HCT116 (cell line): ENCODE results near the gene KRT2. TPM values are rescaled to one million over a fixed set of nuclear protein-coding genes. Genes with fewer than 3 reads are reported as not detected.

Experiments
- ATAC-seq: fragments of 200-7000 bp; cut with Tn5 transposase; 2 replicates; pipeline ENCODE4 v1.9.1; 2020; ENCODE audit warnings: mild to moderate bottlenecking, moderate library complexity
- BruUV-seq: library from RNA; stranded (reverse); fragments of 400-500 nt; replicated peaks from 2 replicates; lab custom pipeline; 2021; lab: Mats Ljungman, UMichigan
- CTCF ChIA-PET: fragments of 300-600 bp; sonication (Branson Sonifier 250); formaldehyde crosslinking; loops from one replicate; lab custom pipeline; 2021; ENCODE audit warnings: antibody characterized with exemption; lab: Charles Lee
- POLR2A ChIA-PET: fragments of 300-600, 350-600 bp; sonication (Branson Sonifier 250); formaldehyde crosslinking; loops from one replicate; lab custom pipeline; 2021; ENCODE audit warnings: antibody characterized with exemption; lab: Charles Lee
- RAD21 ChIA-PET, 2 experiments: fragments of 300-600 bp; sonication (Branson Sonifier 250); formaldehyde crosslinking; loops; one replicate each; lab custom pipeline; 2023; ENCODE audit warnings: low total read pairs in 2 of 2; ENCODE audit not compliant: uncharacterized antibody in 2 of 2, unreplicated experiment in 2 of 2, low non-redundant PET in 1 of 2; lab: Charles Lee
- DNase-seq: peaks from one replicate; pipeline ENCODE4 v3.0.0-alpha.2; 2010; ENCODE audit warnings: low read depth, low spot score
- H2AFZ ChIP-seq: fragments of 200-600 bp; shearing (Covaris generic), sonication (generic); 2 replicates; pipeline ENCODE4 v1.6.1; 2017; ENCODE audit warnings: low read depth, mixed run types, mixed read lengths, antibody characterized with exemption, low read length; ENCODE audit not compliant: poor library complexity, severe bottlenecking
- H3K27ac ChIP-seq: 2 replicates; pipeline ENCODE4 v1.5.1; 2012; ENCODE audit warnings: low read depth, low read length
- H3K27me3 ChIP-seq: fragments of 200-600 bp; sonication (generic); 2 replicates; pipeline ENCODE4 v1.6.1; 2016; ENCODE audit warnings: mixed run types, low read length, mixed read lengths; ENCODE audit not compliant: insufficient read depth
- H3K36me3 ChIP-seq, 2 experiments: fragments of 200-500 bp in 1 of 2; fragments of 200-600 bp in 1 of 2; sonication (Bioruptor generic) in 1 of 2; sonication (generic) in 1 of 2; 2 replicates each; pipeline versions ENCODE4 v1.5.1 to v1.6.1; 2014 to 2016; ENCODE audit warnings: low read length in 2 of 2, inconsistent platforms in 1 of 2, mixed read lengths in 1 of 2, mixed run types in 1 of 2; ENCODE audit not compliant: insufficient read depth in 2 of 2, control insufficient read depth in 1 of 2
- H3K4me1 ChIP-seq, 2 experiments: fragments of 200-600 bp in 1 of 2; sonication (generic) in 1 of 2; 2 replicates each; pipeline versions ENCODE4 v1.5.1 to v1.6.1; 2012 to 2017; ENCODE audit warnings: low read length in 2 of 2, inconsistent platforms in 1 of 2, mild to moderate bottlenecking in 1 of 2, mixed read lengths in 1 of 2, mixed run types in 1 of 2, moderate library complexity in 1 of 2; ENCODE audit not compliant: insufficient read depth in 2 of 2, control insufficient read depth in 1 of 2
- H3K4me2 ChIP-seq: fragments of 200-600 bp; sonication (generic); 2 replicates; pipeline ENCODE4 v1.6.1; 2017; ENCODE audit warnings: mixed run types, low read length, mixed read lengths
- H3K4me3 ChIP-seq, 2 experiments: fragments of 200-600 bp in 1 of 2; sonication (generic) in 1 of 2; replicated peaks in 1 of 2; 2 replicates each; pipeline ENCODE4 v1.5.1; 2011 to 2016; ENCODE audit warnings: low read length in 2 of 2, control low read depth in 1 of 2, low read depth in 1 of 2, mild to moderate bottlenecking in 1 of 2, mixed read lengths in 1 of 2, mixed run types in 1 of 2
- H3K79me2 ChIP-seq: fragments of 200-600 bp; sonication (generic); 2 replicates; pipeline ENCODE4 v1.6.1; 2017; ENCODE audit warnings: mild to moderate bottlenecking, mixed run types, low read length, moderate library complexity, mixed read lengths; ENCODE audit not compliant: insufficient read depth
- H3K9ac ChIP-seq: fragments of 200-600 bp; sonication (generic); 2 replicates; pipeline ENCODE4 v1.6.1; 2016; ENCODE audit warnings: low read length, mixed read lengths
- H3K9me2 ChIP-seq: fragments of 200-600 bp; sonication (generic), shearing (Covaris generic); 2 replicates; pipeline ENCODE4 v1.6.1; 2017; ENCODE audit warnings: mixed run types, mild to moderate bottlenecking, moderate library complexity; ENCODE audit not compliant: insufficient read depth
- H3K9me3 ChIP-seq, 2 experiments: fragments of 200-500 bp in 1 of 2; fragments of 200-600 bp in 1 of 2; sonication (Bioruptor generic) in 1 of 2; sonication (generic) in 1 of 2; 2 replicates each; pipeline ENCODE4 v1.6.1; 2014 to 2017; ENCODE audit warnings: low read length in 2 of 2, mixed read lengths in 2 of 2, inconsistent platforms in 1 of 2, low read depth in 1 of 2, mild to moderate bottlenecking in 1 of 2, mixed run types in 1 of 2, moderate library complexity in 1 of 2; ENCODE audit not compliant: control insufficient read depth in 1 of 2, insufficient read depth in 1 of 2
- H4K20me1 ChIP-seq: fragments of 200-600 bp; sonication (generic), shearing (Covaris generic); 2 replicates; pipeline ENCODE4 v1.6.1; 2017; ENCODE audit warnings: mixed run types, mild to moderate bottlenecking, moderate library complexity; ENCODE audit not compliant: insufficient read depth
- CBX3 ChIP-seq: IDR thresholded peaks from 2 replicates; pipeline ENCODE4 v1.6.1; 2012; ENCODE audit warnings: low read depth
- CEBPB ChIP-seq: IDR thresholded peaks from 2 replicates; pipeline ENCODE4 v1.6.1; 2012; ENCODE audit warnings: low read depth
- EGR1 ChIP-seq: IDR thresholded peaks from 2 replicates; pipeline ENCODE4 v1.6.1; 2012; ENCODE audit warnings: low read depth
- ELF1 ChIP-seq: IDR thresholded peaks from 2 replicates; pipeline ENCODE4 v1.6.1; 2012; ENCODE audit warnings: low read depth, borderline replicate concordance
- EZH2 ChIP-seq: fragments of 200-600 bp; sonication (generic); IDR thresholded peaks from 2 replicates; pipeline ENCODE4 v1.6.1; 2017; ENCODE audit warnings: antibody characterized with exemption, mixed run types
- EZH2phosphoT487 ChIP-seq: fragments of 200-600 bp; IDR thresholded peaks from 2 replicates; pipeline ENCODE4 v1.6.1; 2018; ENCODE audit warnings: antibody characterized with exemption, borderline replicate concordance
- FOSL1 ChIP-seq: IDR thresholded peaks from 2 replicates; pipeline ENCODE4 v1.6.1; 2012; ENCODE audit warnings: low read depth
- JUND ChIP-seq: IDR thresholded peaks from 2 replicates; pipeline ENCODE4 v1.6.1; 2012
- POLR2A ChIP-seq: IDR thresholded peaks from 2 replicates; pipeline ENCODE4 v1.7.0; 2011; ENCODE audit warnings: borderline replicate concordance; ENCODE audit not compliant: insufficient read depth, insufficient read length; ENCODE audit errors: extremely low read depth
- SIN3A ChIP-seq: IDR thresholded peaks from 2 replicates; pipeline ENCODE4 v1.6.1; 2012; ENCODE audit warnings: low read depth
- SP1 ChIP-seq: IDR thresholded peaks from 2 replicates; pipeline ENCODE4 v1.6.1; 2012; ENCODE audit warnings: low read depth
- SRF ChIP-seq: IDR thresholded peaks from 2 replicates; pipeline ENCODE4 v1.6.1; 2012; ENCODE audit warnings: low read depth
- YY1 ChIP-seq: IDR thresholded peaks from 2 replicates; pipeline ENCODE4 v1.6.1; 2011; ENCODE audit warnings: low read length, low read depth, moderate library complexity, mild to moderate bottlenecking; ENCODE audit not compliant: insufficient replicate concordance; ENCODE audit errors: extremely low read depth
- ZFX ChIP-seq: fragments of 450-650 bp; IDR thresholded peaks from 2 replicates; pipeline ENCODE4 v1.6.1; 2017
- ZNF274 ChIP-seq: fragments of 200-500 bp; sonication (Bioruptor generic); IDR thresholded peaks from 2 replicates; pipeline ENCODE4 v1.6.1; 2014; ENCODE audit warnings: mild to moderate bottlenecking, low read depth, low read length, inconsistent platforms
- intact Hi-C: fragments of 100-400 bp; cut with micrococcal nuclease; formaldehyde crosslinking; loops from 2 replicates; pipeline ENCODE4 v1.10.0; 2022
- total RNA-seq: library from RNA; stranded (reverse); gene quantifications from one replicate; pipeline ENCODE4 v1.2.1, GENCODE V29; 2021; ENCODE audit not compliant: unreplicated experiment
- TF ChIP-seq, protein P1 (sequence below): IDR thresholded peaks from 2 replicates; pipeline ENCODE4 v1.6.1; 2012
- TF ChIP-seq, protein P2 (sequence below): IDR thresholded peaks from 2 replicates; pipeline ENCODE4 v1.6.1; 2012; ENCODE audit warnings: low read depth
- TF ChIP-seq, protein P3 (sequence below): IDR thresholded peaks from 2 replicates; pipeline ENCODE4 v1.6.1; 2012

Gene KRT2
- total RNA-seq, 1 experiment from 2014 or later = not detected

DNA sequence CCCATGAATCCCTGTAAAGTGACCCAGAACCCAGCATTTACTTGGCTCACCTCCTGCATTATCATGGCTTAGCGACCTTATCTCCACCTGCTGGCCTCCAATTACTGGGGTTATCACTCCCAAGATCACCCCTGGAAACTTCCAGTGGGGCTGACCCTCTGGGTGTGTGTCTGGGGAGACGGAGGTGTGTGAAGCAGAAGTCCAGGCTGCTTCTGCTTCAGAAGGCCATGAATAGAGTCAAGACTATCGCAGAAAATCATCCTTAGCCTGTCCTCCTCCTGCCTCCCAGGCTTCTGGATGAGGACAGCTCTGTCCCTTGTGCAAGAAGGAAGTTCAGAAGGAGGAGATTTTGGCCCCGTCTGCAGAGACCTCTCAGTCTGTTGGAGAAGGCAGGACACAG, 50.3 kb downstream of the KRT2 start:
- RAD21 ChIA-PET = no interaction called here
- H3K9me3 ChIP-seq = no peaks in the 10 kb centered on the region
- no peak for DNase-seq
- H3K4me3 ChIP-seq = no peak overlapping the region
- H3K9ac ChIP-seq = no peak overlapping the region
- no TSS peak for BruUV-seq
- H3K4me1 ChIP-seq = peaks cover 0 to 21% of the 10 kb centered on the region in 2 experiments; a peak in 3 of 4 replicates
- H4K20me1 ChIP-seq = no peaks in the 10 kb centered on the region
- no peaks in the 10 kb centered on the region for H3K79me2 ChIP-seq
- no peak for TF ChIP-seq ZNF274
- no peak for TF ChIP-seq FOSL1
- TF ChIP-seq EZH2 = no peak
- no peak for TF ChIP-seq CEBPB
- TF ChIP-seq, protein P1, sequence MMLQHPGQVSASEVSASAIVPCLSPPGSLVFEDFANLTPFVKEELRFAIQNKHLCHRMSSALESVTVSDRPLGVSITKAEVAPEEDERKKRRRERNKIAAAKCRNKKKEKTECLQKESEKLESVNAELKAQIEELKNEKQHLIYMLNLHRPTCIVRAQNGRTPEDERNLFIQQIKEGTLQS = no peak
- TF ChIP-seq CBX3 = no peak
- TF ChIP-seq, protein P2, sequence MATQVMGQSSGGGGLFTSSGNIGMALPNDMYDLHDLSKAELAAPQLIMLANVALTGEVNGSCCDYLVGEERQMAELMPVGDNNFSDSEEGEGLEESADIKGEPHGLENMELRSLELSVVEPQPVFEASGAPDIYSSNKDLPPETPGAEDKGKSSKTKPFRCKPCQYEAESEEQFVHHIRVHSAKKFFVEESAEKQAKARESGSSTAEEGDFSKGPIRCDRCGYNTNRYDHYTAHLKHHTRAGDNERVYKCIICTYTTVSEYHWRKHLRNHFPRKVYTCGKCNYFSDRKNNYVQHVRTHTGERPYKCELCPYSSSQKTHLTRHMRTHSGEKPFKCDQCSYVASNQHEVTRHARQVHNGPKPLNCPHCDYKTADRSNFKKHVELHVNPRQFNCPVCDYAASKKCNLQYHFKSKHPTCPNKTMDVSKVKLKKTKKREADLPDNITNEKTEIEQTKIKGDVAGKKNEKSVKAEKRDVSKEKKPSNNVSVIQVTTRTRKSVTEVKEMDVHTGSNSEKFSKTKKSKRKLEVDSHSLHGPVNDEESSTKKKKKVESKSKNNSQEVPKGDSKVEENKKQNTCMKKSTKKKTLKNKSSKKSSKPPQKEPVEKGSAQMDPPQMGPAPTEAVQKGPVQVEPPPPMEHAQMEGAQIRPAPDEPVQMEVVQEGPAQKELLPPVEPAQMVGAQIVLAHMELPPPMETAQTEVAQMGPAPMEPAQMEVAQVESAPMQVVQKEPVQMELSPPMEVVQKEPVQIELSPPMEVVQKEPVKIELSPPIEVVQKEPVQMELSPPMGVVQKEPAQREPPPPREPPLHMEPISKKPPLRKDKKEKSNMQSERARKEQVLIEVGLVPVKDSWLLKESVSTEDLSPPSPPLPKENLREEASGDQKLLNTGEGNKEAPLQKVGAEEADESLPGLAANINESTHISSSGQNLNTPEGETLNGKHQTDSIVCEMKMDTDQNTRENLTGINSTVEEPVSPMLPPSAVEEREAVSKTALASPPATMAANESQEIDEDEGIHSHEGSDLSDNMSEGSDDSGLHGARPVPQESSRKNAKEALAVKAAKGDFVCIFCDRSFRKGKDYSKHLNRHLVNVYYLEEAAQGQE = no peak
- TF ChIP-seq ZFX = no peak
- no peak for TF ChIP-seq EGR1
- no peak for TF ChIP-seq POLR2A
- TF ChIP-seq SIN3A = no peak
- TF ChIP-seq SP1 = no peak
- no peak for TF ChIP-seq SRF
- no peak for TF ChIP-seq EZH2phosphoT487
- no peak for TF ChIP-seq JUND
- no peak for TF ChIP-seq YY1
- TF ChIP-seq, protein P3, sequence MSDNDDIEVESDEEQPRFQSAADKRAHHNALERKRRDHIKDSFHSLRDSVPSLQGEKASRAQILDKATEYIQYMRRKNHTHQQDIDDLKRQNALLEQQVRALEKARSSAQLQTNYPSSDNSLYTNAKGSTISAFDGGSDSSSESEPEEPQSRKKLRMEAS = no peak
- TF ChIP-seq ELF1 = no peak
- TF ChIP-seq, all 23 proteins: peak for 0
- POLR2A ChIA-PET = no interaction called here
- H2AFZ ChIP-seq = no peak overlapping the region
- no peaks in the 10 kb centered on the region; the same call in 1 of the 2 replicates for H3K27me3 ChIP-seq
- no peak for ATAC-seq
- intact Hi-C loops = no loop called here
- no peak overlapping the region for H3K27ac ChIP-seq
- no peaks in the 10 kb centered on the region for H3K9me2 ChIP-seq
- no peaks in the 10 kb centered on the region for H3K36me3 ChIP-seq
- CTCF ChIA-PET = no interaction called here
- no peak overlapping the region for H3K4me2 ChIP-seq
